Caco-2 (cell line): ENCODE results near the gene FAM120B. TPM values are rescaled to one million over a fixed set of nuclear protein-coding genes. Genes with fewer than 3 reads are reported as not detected.

Experiments used
- BruUV-seq: library from RNA; stranded (reverse); fragments of 400-500 nt; replicated peaks from 2 replicates; lab custom pipeline; 2021; lab: Mats Ljungman, UMichigan
- CTCF ChIA-PET: fragments of 300-600 bp; sonication (Branson Sonifier 250); formaldehyde crosslinking; loops from one replicate; lab custom pipeline; 2022; ENCODE audit warnings: antibody characterized with exemption; lab: Charles Lee
- POLR2A ChIA-PET: fragments of 300-600 bp; sonication (Branson Sonifier 250); formaldehyde crosslinking; loops from one replicate; lab custom pipeline; 2022; ENCODE audit warnings: antibody characterized with exemption; lab: Charles Lee
- DNase-seq, 2 experiments: peaks; one replicate each; pipeline versions ENCODE4 v3.0.0 to v3.0.0-alpha.2; 2020 to 2022
- H3K27me3 ChIP-seq: replicated peaks from 2 replicates; pipeline ENCODE4 v1.6.0; 2011; ENCODE audit warnings: low read length; ENCODE audit not compliant: control insufficient read depth, insufficient read depth
- H3K36me3 ChIP-seq: 2 replicates; pipeline ENCODE4 v1.5.1; 2011; ENCODE audit warnings: low read length; ENCODE audit not compliant: control insufficient read depth, insufficient read depth
- H3K4me1 ChIP-seq: fragments of 250-450 bp; sonication (Bioruptor Pico); 2 replicates; pipeline ENCODE4 v1.5.1; 2020; ENCODE audit warnings: mild to moderate bottlenecking
- H3K4me3 ChIP-seq: 2 replicates; pipeline ENCODE4 v1.5.1; 2011; ENCODE audit warnings: low read depth, mild to moderate bottlenecking, control low read depth, low read length
- H3K9me3 ChIP-seq: fragments of 250-450 bp; sonication (Bioruptor Pico); 2 replicates; pipeline ENCODE4 v1.5.1; 2020; ENCODE audit warnings: mild to moderate bottlenecking, moderate library complexity
- H3K27ac Mint-ChIP-seq: one replicate; pipeline ENCODE4 v1.8.0; 2022; ENCODE audit warnings: mixed read lengths; ENCODE audit not compliant: unreplicated experiment
- H3K27me3 Mint-ChIP-seq: one replicate; pipeline ENCODE4 v1.8.0; 2022; ENCODE audit warnings: mixed read lengths; ENCODE audit not compliant: insufficient read depth, unreplicated experiment
- H3K36me3 Mint-ChIP-seq: one replicate; pipeline ENCODE4 v1.8.0; 2022; ENCODE audit warnings: mild to moderate bottlenecking, mixed read lengths; ENCODE audit not compliant: insufficient read depth, unreplicated experiment
- H3K4me1 Mint-ChIP-seq: one replicate; pipeline ENCODE4 v1.8.0; 2022; ENCODE audit warnings: low read depth, mixed read lengths; ENCODE audit not compliant: unreplicated experiment
- H3K4me3 Mint-ChIP-seq: one replicate; pipeline ENCODE4 v1.8.0; 2022; ENCODE audit warnings: mild to moderate bottlenecking, moderate library complexity, mixed read lengths; ENCODE audit not compliant: unreplicated experiment
- H3K9me3 Mint-ChIP-seq: one replicate; pipeline ENCODE4 v1.8.0; 2022; ENCODE audit warnings: mixed read lengths; ENCODE audit not compliant: unreplicated experiment
- intact Hi-C: fragments of 100-400 bp; cut with micrococcal nuclease; formaldehyde crosslinking; loops from one replicate; pipeline ENCODE4 v1.10.0; 2022; ENCODE audit not compliant: unreplicated experiment
- total RNA-seq: library from RNA; stranded (reverse); gene quantifications from 2 replicates; pipeline ENCODE4 v1.2.3, GENCODE V29; 2022
- TF ChIP-seq, protein P1 (sequence below), 2 experiments: fragments of 200-600 bp in 1 of 2; IDR thresholded peaks; 1 replicate in 1 of 2; 2 replicates in 1 of 2; pipeline versions ENCODE4 v1.5.1 to v1.8.0; 2011 to 2022; ENCODE audit warnings: antibody characterized with exemption in 1 of 2, control low read depth in 1 of 2, inconsistent platforms in 1 of 2, low read depth in 1 of 2, low read length in 1 of 2, mild to moderate bottlenecking in 1 of 2, moderate library complexity in 1 of 2; ENCODE audit not compliant: insufficient read depth in 1 of 2, severe bottlenecking in 1 of 2, unreplicated experiment in 1 of 2

FAM120B gene
- total RNA-seq, 1 experiment from 2014 or later, result 21.0 TPM

DNA sequence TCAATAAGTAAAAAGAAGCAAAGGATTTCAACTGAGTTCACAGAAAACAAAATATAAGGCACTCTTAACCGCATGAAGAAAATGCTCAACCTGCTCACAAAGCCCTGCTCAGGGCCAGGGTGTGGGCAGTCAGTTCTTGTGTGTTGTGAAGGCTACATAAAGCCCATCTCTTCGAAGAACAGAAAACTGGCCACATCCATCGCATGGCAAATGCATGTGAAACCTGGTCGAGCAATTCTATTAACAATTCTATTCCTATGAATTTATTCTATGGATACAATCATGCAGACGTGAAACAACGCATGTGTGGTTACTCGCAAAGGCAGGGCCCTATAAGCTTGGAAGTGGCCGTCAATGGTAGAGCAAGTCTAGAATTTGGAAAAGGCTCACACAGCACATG, 136.0 kb downstream of the FAM120B start:
- Mint-ChIP-seq H3K9me3 (no peaks in the 10 kb centered on the region), H3K27ac (no peak overlapping the region), H3K4me3 (no peak overlapping the region), H3K27me3 (no peaks in the 10 kb centered on the region), H3K36me3 (peaks cover 5% of the 10 kb centered on the region), H3K4me1 (no peaks in the 10 kb centered on the region)
- H3K4me3 ChIP-seq, result no peak overlapping the region
- no peaks in the 10 kb centered on the region for H3K27me3 ChIP-seq
- H3K36me3 ChIP-seq, result no peaks in the 10 kb centered on the region
- no TSS peak for BruUV-seq
- DNase-seq, result no peak
- intact Hi-C loops, result no loop called here
- TF ChIP-seq, protein P1, sequence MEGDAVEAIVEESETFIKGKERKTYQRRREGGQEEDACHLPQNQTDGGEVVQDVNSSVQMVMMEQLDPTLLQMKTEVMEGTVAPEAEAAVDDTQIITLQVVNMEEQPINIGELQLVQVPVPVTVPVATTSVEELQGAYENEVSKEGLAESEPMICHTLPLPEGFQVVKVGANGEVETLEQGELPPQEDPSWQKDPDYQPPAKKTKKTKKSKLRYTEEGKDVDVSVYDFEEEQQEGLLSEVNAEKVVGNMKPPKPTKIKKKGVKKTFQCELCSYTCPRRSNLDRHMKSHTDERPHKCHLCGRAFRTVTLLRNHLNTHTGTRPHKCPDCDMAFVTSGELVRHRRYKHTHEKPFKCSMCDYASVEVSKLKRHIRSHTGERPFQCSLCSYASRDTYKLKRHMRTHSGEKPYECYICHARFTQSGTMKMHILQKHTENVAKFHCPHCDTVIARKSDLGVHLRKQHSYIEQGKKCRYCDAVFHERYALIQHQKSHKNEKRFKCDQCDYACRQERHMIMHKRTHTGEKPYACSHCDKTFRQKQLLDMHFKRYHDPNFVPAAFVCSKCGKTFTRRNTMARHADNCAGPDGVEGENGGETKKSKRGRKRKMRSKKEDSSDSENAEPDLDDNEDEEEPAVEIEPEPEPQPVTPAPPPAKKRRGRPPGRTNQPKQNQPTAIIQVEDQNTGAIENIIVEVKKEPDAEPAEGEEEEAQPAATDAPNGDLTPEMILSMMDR (IDR thresholded peaks at IDR 0.05; ENCODE audit: insufficient read depth in 1 of 2, low read depth in 1 of 2, low read length in 1 of 2, severe bottlenecking in 1 of 2, unreplicated experiment in 1 of 2), result no peak
- ChIA-PET CTCF (no interaction called here), POLR2A (no interaction called here)
- H3K9me3 ChIP-seq, result no peaks in the 10 kb centered on the region
- peaks cover 11% of the 10 kb centered on the region for H3K4me1 ChIP-seq

- no peaks in the 10 kb centered on the region for H3K4me1 Mint-ChIP-seq
- ChIA-PET POLR2A (no interaction called here), CTCF (no interaction called here)
- Histone ChIP-seq H3K36me3 (no peaks in the 10 kb centered on the region), H3K4me1 (peaks cover 6% of the 10 kb centered on the region; the same call in 1 of the 2 replicates), H3K9me3 (no peaks in the 10 kb centered on the region), H3K4me3 (no peak overlapping the region), H3K27me3 (no peaks in the 10 kb centered on the region)
- H3K4me3 Mint-ChIP-seq, result no peak overlapping the region
- BruUV-seq, result no TSS peak
- H3K27ac Mint-ChIP-seq, result no peak overlapping the region
- H3K9me3 Mint-ChIP-seq, result no peaks in the 10 kb centered on the region
- H3K36me3 Mint-ChIP-seq, result peaks cover 5% of the 10 kb centered on the region
- H3K27me3 Mint-ChIP-seq, result no peaks in the 10 kb centered on the region
- DNase-seq, result peak; percentile 17 to 32
- TF ChIP-seq, protein P1 (IDR thresholded peaks at IDR 0.05; ENCODE audit: insufficient read depth in 1 of 2, low read depth in 1 of 2, low read length in 1 of 2, severe bottlenecking in 1 of 2, unreplicated experiment in 1 of 2), result peak in 1 of 2 experiments; percentile 39
- intact Hi-C loops, result no loop called here
Observed at GRCh38 chr6:170443151-170443662, 136.6 kb downstream of the FAM120B start.

DNA sequence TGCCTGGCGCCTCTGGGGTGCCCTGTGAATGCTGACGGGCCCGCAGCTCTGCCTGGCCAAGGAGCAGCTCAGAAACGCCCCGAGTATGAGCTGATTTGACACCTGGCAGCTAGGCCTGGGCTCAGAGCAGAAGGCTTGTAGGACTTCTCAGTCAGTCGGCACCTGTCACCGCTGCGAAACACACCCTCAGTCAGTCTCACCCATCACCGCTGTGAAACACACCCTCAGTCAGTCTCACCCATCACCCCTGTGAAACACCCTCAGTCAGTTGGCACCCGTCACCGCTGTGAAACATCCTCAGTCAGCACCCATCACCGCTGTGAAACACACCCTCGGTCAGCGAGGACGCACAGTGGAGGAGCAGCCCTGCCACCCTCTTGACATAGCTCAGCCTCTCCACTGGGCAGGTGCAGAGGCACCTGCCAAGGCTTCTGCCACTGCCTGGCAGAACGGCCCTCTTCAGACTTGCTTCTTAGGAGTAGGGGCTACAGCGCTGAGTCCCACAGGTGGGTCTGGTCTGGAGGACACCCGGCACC, 137.6 kb downstream of the FAM120B start:
- no TSS peak for BruUV-seq
- POLR2A ChIA-PET, result no interaction called here

More for the DNA sequence above, 137.6 kb downstream of the FAM120B start:
- intact Hi-C loops, result no loop called here
- Mint-ChIP-seq H3K9me3 (no peaks in the 10 kb centered on the region), H3K27ac (no peak overlapping the region), H3K36me3 (peaks cover 5% of the 10 kb centered on the region), H3K4me1 (no peaks in the 10 kb centered on the region), H3K4me3 (no peak overlapping the region), H3K27me3 (no peaks in the 10 kb centered on the region)
- TF ChIP-seq, protein P1 (IDR thresholded peaks at IDR 0.05; ENCODE audit: insufficient read depth in 1 of 2, low read depth in 1 of 2, low read length in 1 of 2, severe bottlenecking in 1 of 2, unreplicated experiment in 1 of 2), result no peak
- CTCF ChIA-PET, result no interaction called here
- Histone ChIP-seq H3K36me3 (no peaks in the 10 kb centered on the region), H3K27me3 (no peaks in the 10 kb centered on the region), H3K4me3 (no peak overlapping the region), H3K9me3 (no peaks in the 10 kb centered on the region), H3K4me1 (peaks cover 2% of the 10 kb centered on the region; the same call in 1 of the 2 replicates)
- DNase-seq, result no peak
